Hepatocyte (in vitro differentiated cells): ENCODE results near the gene CTSC. TPM values are rescaled to one million over a fixed set of nuclear protein-coding genes. Genes with fewer than 3 reads are reported as not detected.

Source experiments
- DNase-seq: peaks from one replicate; pipeline ENCODE4 v3.0.0-alpha.2; 2016; ENCODE audit warnings: low spot score
- H2AFZ ChIP-seq: fragments of 200-600 bp; sonication (generic); 2 replicates; pipeline ENCODE4 v1.6.0; 2016; ENCODE audit warnings: antibody characterized with exemption, mild to moderate bottlenecking
- H3K27ac ChIP-seq: fragments of 200-600 bp; sonication (generic); 2 replicates; pipeline ENCODE4 v1.5.1; 2016; ENCODE audit warnings: mild to moderate bottlenecking
- H3K27me3 ChIP-seq: fragments of 200-600 bp; sonication (generic); 2 replicates; pipeline ENCODE4 v1.6.1; 2016
- H3K36me3 ChIP-seq: fragments of 200-600 bp; sonication (generic); replicated peaks from 2 replicates; pipeline ENCODE4 v1.5.1; 2016; ENCODE audit warnings: low read depth; ENCODE audit not compliant: insufficient read depth
- H3K4me1 ChIP-seq: fragments of 200-600 bp; sonication (generic); 2 replicates; pipeline ENCODE4 v1.5.1; 2016; ENCODE audit warnings: mild to moderate bottlenecking, moderate library complexity; ENCODE audit not compliant: insufficient read depth
- H3K4me2 ChIP-seq: fragments of 200-600 bp; sonication (generic); 2 replicates; pipeline ENCODE4 v1.6.0; 2016
- H3K4me3 ChIP-seq: fragments of 200-600 bp; sonication (generic); 2 replicates; pipeline ENCODE4 v1.5.1; 2016; ENCODE audit warnings: mild to moderate bottlenecking
- H3K79me2 ChIP-seq: fragments of 200-600 bp; sonication (generic); 2 replicates; pipeline ENCODE4 v1.6.0; 2017; ENCODE audit warnings: mild to moderate bottlenecking
- H3K9me2 ChIP-seq: fragments of 200-600 bp; sonication (generic); replicated peaks from 2 replicates; pipeline ENCODE4 v1.6.0; 2017; ENCODE audit warnings: mild to moderate bottlenecking; ENCODE audit not compliant: insufficient read depth
- H3K9me3 ChIP-seq: fragments of 200-600 bp; sonication (generic); 2 replicates; pipeline ENCODE4 v1.5.1; 2016; ENCODE audit warnings: low read depth, mild to moderate bottlenecking
- H4K20me1 ChIP-seq: fragments of 200-600 bp; sonication (generic); 2 replicates; pipeline ENCODE4 v1.6.0; 2016; ENCODE audit warnings: mild to moderate bottlenecking; ENCODE audit not compliant: insufficient read depth, poor library complexity, severe bottlenecking
- EZH2 ChIP-seq: fragments of 200-600 bp; sonication (generic); IDR thresholded peaks from 2 replicates; pipeline ENCODE4 v1.6.1; 2016; ENCODE audit warnings: antibody characterized with exemption, mild to moderate bottlenecking, borderline replicate concordance
- EZH2phosphoT487 ChIP-seq: fragments of 200-600 bp; sonication (generic); IDR thresholded peaks from one replicate; pipeline ENCODE4 v1.6.1; 2018; ENCODE audit warnings: antibody characterized with exemption, mild to moderate bottlenecking, low read depth, moderate library complexity; ENCODE audit not compliant: unreplicated experiment, severe bottlenecking
- WGBS: methylation state at CpG from one replicate; pipeline ENCODE4 v1.1.6; 2016; ENCODE audit warnings: low lambda C conversion rate; ENCODE audit errors: missing lambda C conversion rate; 5-methylcytosine and 5-hydroxymethylcytosine counted together
- polyA plus RNA-seq: library from polyadenylated mRNA; unstranded; fragments of >200 nt; fragmentation: Nextera tagmentation; extraction: Ambion mirVana; gene quantifications from 2 replicates; pipeline ENCODE4 v1.2.1, GENCODE V29; 2016
- total RNA-seq: library from RNA; depleted of rRNA; stranded (reverse); fragments of >200 nt; gene quantifications from 2 replicates; pipeline ENCODE4 v1.2.3, GENCODE V29; 2014
- TF ChIP-seq, protein P1 (sequence below): fragments of 200-600 bp; sonication (generic); IDR thresholded peaks from 2 replicates; pipeline ENCODE4 v1.5.1; 2016; ENCODE audit warnings: antibody characterized with exemption, mild to moderate bottlenecking; ENCODE audit not compliant: poor library complexity

CTSC gene
- total and polyA plus RNA-seq, 2 experiments from 2014 or later = 178 to 187 TPM

DNA sequence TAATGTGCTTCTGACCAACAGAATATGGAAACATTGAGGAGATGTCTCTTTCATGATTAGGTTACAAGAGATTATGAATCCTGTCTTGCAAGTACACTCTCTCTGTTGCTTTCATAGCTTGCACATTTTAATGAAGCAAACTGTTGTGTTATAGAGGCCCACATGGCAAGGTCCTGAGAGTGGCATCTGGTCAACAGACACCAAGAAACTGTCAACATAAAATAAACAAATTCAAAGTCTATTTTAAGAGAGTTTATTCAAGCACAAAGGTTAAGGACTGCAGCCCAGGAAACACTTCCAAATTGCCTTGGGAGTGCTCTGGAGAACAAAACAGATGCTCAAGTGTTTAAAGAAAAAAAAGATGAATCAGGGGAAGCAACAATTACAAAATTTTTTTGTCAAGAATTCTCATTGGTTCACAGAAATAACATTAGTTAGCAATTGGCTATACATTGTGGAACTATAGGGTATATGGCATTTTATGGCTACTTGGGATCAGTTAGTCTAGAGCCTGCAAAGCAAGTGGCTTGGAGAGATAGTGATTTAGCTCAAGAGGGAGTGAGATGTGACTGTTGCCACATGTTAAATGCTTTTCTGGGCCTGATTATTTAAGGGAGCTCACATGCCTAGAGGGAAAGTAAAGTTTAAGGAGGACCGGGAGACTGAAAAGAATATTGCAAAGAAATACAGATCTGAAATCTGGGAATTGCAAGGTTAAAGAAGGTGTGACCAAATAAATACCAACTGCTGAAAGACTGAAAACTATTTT, 54.6 kb downstream of the CTSC start:
- no peaks in the 10 kb centered on the region for H3K27me3 ChIP-seq
- H3K4me2 ChIP-seq = no peak overlapping the region
- no peaks in the 10 kb centered on the region for H3K79me2 ChIP-seq
- peaks cover 20% of the 10 kb centered on the region for H3K4me1 ChIP-seq
- H2AFZ ChIP-seq = no peak overlapping the region
- no peaks in the 10 kb centered on the region for H3K9me3 ChIP-seq
- H4K20me1 ChIP-seq = no peaks in the 10 kb centered on the region
- no peak for DNase-seq
- no peaks in the 10 kb centered on the region for H3K36me3 ChIP-seq
- WGBS = 67% methylated on average over 1 of the region's 1 CpG
- H3K4me3 ChIP-seq = no peak overlapping the region
- TF ChIP-seq, protein P1, sequence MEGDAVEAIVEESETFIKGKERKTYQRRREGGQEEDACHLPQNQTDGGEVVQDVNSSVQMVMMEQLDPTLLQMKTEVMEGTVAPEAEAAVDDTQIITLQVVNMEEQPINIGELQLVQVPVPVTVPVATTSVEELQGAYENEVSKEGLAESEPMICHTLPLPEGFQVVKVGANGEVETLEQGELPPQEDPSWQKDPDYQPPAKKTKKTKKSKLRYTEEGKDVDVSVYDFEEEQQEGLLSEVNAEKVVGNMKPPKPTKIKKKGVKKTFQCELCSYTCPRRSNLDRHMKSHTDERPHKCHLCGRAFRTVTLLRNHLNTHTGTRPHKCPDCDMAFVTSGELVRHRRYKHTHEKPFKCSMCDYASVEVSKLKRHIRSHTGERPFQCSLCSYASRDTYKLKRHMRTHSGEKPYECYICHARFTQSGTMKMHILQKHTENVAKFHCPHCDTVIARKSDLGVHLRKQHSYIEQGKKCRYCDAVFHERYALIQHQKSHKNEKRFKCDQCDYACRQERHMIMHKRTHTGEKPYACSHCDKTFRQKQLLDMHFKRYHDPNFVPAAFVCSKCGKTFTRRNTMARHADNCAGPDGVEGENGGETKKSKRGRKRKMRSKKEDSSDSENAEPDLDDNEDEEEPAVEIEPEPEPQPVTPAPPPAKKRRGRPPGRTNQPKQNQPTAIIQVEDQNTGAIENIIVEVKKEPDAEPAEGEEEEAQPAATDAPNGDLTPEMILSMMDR = no peak
- no peak for TF ChIP-seq EZH2
- no peak for TF ChIP-seq EZH2phosphoT487
- no peak overlapping the region for H3K27ac ChIP-seq
- no peaks in the 10 kb centered on the region for H3K9me2 ChIP-seq

DNA sequence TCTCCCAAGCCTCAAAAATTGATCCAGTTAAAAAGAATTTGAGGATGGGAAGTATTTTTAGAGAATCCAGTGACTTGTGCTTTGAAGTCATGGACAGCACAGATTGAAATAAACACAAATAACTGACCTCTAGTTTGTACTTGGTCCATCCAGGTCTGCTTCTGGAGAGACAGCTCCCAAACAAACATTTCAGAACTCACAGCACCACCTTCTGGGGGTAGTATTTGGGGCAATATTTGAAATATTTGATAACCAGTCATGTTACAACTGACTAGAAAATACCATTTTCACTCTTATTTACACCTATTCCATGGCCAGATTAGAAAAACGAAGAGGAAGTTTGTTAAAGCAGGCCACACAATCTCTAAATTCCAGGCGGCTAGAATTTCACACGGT, 56.2 kb downstream of the CTSC start:
- no peak overlapping the region for H3K4me3 ChIP-seq
- WGBS = 56% methylated on average over 3 of the region's 3 CpGs
- H3K27ac ChIP-seq = no peak overlapping the region
- no peaks in the 10 kb centered on the region for H3K9me2 ChIP-seq
- no peak overlapping the region for H2AFZ ChIP-seq
- H3K4me1 ChIP-seq = peaks cover 20% of the 10 kb centered on the region
- no peak overlapping the region for H3K4me2 ChIP-seq
- H3K36me3 ChIP-seq = no peaks in the 10 kb centered on the region
- no peaks in the 10 kb centered on the region for H3K27me3 ChIP-seq
- H4K20me1 ChIP-seq = no peaks in the 10 kb centered on the region
- TF ChIP-seq, protein P1 = peak; percentile 25
- no peak for TF ChIP-seq EZH2phosphoT487
- no peak for TF ChIP-seq EZH2
- no peak for DNase-seq
- H3K9me3 ChIP-seq = no peaks in the 10 kb centered on the region
- no peaks in the 10 kb centered on the region for H3K79me2 ChIP-seq

DNA sequence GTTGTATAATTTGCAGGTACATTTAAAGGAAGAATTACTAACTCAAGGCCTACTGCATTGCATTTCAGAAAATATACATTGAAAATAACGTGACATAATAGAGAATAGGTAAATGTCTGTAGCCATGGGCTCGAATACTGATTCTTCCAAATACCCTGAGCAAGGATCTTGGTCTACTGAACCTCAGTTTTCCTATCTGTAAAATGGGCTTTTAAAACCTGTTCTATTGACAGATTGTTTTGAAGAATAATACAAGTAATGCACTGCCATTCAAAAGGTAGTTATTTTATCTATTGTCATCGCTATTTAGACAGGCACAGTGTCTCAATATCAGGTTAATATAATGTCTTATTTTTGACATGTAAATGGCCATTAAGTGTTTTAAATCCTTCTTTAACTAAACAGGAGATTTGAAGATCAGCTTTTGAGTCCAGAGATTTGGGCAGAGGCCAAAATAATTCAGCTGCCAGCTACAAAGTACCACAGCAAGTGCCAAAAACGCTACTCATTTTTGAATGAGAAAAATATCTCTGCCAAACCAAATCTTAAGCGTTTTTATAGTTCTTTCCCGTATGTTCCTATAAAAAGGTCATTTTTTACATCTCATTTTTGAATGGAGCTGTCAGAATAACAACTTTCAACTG, 56.7 kb downstream of the CTSC start:
- WGBS = 75% methylated on average over 6 of the region's 6 CpGs
- Histone ChIP-seq H3K9me2 (no peaks in the 10 kb centered on the region), H3K79me2 (no peaks in the 10 kb centered on the region), H2AFZ (no peak overlapping the region), H3K9me3 (no peaks in the 10 kb centered on the region), H3K27ac (no peak overlapping the region), H3K36me3 (no peaks in the 10 kb centered on the region), H3K27me3 (no peaks in the 10 kb centered on the region), H3K4me3 (no peak overlapping the region), H4K20me1 (no peaks in the 10 kb centered on the region), H3K4me1 (peaks cover 20% of the 10 kb centered on the region), H3K4me2 (no peak overlapping the region)
- DNase-seq = no peak
- no peak for TF ChIP-seq EZH2phosphoT487
- TF ChIP-seq, protein P1 = no peak
- no peak for TF ChIP-seq EZH2
